ENCODE data around the gene HS6ST1.

GRCh38 chr2:128252501-128252900 lies 66.2 kb downstream of the HS6ST1 start:
- TF ChIP-seq, protein P1, sequence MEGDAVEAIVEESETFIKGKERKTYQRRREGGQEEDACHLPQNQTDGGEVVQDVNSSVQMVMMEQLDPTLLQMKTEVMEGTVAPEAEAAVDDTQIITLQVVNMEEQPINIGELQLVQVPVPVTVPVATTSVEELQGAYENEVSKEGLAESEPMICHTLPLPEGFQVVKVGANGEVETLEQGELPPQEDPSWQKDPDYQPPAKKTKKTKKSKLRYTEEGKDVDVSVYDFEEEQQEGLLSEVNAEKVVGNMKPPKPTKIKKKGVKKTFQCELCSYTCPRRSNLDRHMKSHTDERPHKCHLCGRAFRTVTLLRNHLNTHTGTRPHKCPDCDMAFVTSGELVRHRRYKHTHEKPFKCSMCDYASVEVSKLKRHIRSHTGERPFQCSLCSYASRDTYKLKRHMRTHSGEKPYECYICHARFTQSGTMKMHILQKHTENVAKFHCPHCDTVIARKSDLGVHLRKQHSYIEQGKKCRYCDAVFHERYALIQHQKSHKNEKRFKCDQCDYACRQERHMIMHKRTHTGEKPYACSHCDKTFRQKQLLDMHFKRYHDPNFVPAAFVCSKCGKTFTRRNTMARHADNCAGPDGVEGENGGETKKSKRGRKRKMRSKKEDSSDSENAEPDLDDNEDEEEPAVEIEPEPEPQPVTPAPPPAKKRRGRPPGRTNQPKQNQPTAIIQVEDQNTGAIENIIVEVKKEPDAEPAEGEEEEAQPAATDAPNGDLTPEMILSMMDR (IDR thresholded peaks at IDR 0.05) = no peak
- no peak for TF ChIP-seq POLR2A (IDR thresholded peaks at IDR 0.05)

Data from testis (tissue), 2 donors.